PFSK-1 (cell line): ENCODE results near the gene TRAPPC3.

Source experiments
- FOXP2 ChIP-seq: optimal IDR thresholded peaks from 2 replicates; pipeline ENCODE3; 2011; ENCODE audit warnings: borderline replicate concordance, control low read depth, inconsistent platforms; ENCODE audit not compliant: insufficient read depth; ENCODE audit errors: extremely low read length, extremely low read depth
- POLR2AphosphoS5 ChIP-seq: IDR thresholded peaks from 2 replicates; pipeline ENCODE4 v1.6.1; 2012; ENCODE audit warnings: low read depth, mild to moderate bottlenecking, control low read depth, low read length, moderate library complexity
- REST ChIP-seq, 2 experiments: IDR thresholded peaks; 2 replicates each; pipeline versions ENCODE4 v1.6.1 to v1.8.0; 2011 to 2012; ENCODE audit warnings: low read depth in 2 of 2, low read length in 2 of 2, control low read depth in 1 of 2, inconsistent platforms in 1 of 2, mild to moderate bottlenecking in 1 of 2, moderate library complexity in 1 of 2; ENCODE audit not compliant: insufficient read depth in 1 of 2
- SIN3A ChIP-seq: IDR thresholded peaks from 2 replicates; pipeline ENCODE4 v1.6.1; 2012; ENCODE audit warnings: mild to moderate bottlenecking, low read length, moderate library complexity, borderline replicate concordance; ENCODE audit not compliant: insufficient read depth
- TAF1 ChIP-seq: IDR thresholded peaks from 2 replicates; pipeline ENCODE4 v1.6.1; 2012; ENCODE audit warnings: low read length, control low read depth, borderline replicate concordance; ENCODE audit not compliant: insufficient read depth

Gene TRAPPC3

GRCh38 chr1:36175137-36176095 is 26.1 kb upstream of the TRAPPC3 start:
- no peak for TF ChIP-seq POLR2AphosphoS5
- TF ChIP-seq FOXP2, result no peak

GRCh38 chr1:36174713-36175112 is 25.4 kb upstream of the TRAPPC3 start:
- TF ChIP-seq TAF1, result no peak
- TF ChIP-seq POLR2AphosphoS5, result no peak
- no peak for TF ChIP-seq FOXP2
- no peak for TF ChIP-seq REST (IDR thresholded peaks at IDR 0.05; ENCODE audit: insufficient read depth in 1 of 2, low read depth in 2 of 2, low read length in 2 of 2)
- TF ChIP-seq SIN3A, result no peak

GRCh38 chr1:36172983-36173382 is 23.7 kb upstream of the TRAPPC3 start:
- no peak for TF ChIP-seq REST (IDR thresholded peaks at IDR 0.05; ENCODE audit: insufficient read depth in 1 of 2, low read depth in 2 of 2, low read length in 2 of 2)
- TF ChIP-seq SIN3A, result no peak
- TF ChIP-seq POLR2AphosphoS5, result no peak
- TF ChIP-seq TAF1, result no peak

GRCh38 chr1:36172017-36172747 is 22.9 kb upstream of the TRAPPC3 start:
- TF ChIP-seq SIN3A (no peak), REST (IDR thresholded peaks at IDR 0.05; ENCODE audit: insufficient read depth in 1 of 2, low read depth in 2 of 2, low read length in 2 of 2) (no peak), TAF1 (no peak)

GRCh38 chr1:36170643-36171412 is 21.5 kb upstream of the TRAPPC3 start:
- TF ChIP-seq TAF1, result no peak
- no peak for TF ChIP-seq REST (IDR thresholded peaks at IDR 0.05; ENCODE audit: insufficient read depth in 1 of 2, low read depth in 2 of 2, low read length in 2 of 2)
- TF ChIP-seq POLR2AphosphoS5, result no peak
- TF ChIP-seq FOXP2, result no peak
- TF ChIP-seq SIN3A, result no peak
